ENCODE results near the gene SLC51A.
"Not testable (repeated sequence)": the region's sequence is repeated elsewhere in the genome, so short reads cannot be mapped to it uniquely, and the experiment has no call there.

SLC51A gene

DNA sequence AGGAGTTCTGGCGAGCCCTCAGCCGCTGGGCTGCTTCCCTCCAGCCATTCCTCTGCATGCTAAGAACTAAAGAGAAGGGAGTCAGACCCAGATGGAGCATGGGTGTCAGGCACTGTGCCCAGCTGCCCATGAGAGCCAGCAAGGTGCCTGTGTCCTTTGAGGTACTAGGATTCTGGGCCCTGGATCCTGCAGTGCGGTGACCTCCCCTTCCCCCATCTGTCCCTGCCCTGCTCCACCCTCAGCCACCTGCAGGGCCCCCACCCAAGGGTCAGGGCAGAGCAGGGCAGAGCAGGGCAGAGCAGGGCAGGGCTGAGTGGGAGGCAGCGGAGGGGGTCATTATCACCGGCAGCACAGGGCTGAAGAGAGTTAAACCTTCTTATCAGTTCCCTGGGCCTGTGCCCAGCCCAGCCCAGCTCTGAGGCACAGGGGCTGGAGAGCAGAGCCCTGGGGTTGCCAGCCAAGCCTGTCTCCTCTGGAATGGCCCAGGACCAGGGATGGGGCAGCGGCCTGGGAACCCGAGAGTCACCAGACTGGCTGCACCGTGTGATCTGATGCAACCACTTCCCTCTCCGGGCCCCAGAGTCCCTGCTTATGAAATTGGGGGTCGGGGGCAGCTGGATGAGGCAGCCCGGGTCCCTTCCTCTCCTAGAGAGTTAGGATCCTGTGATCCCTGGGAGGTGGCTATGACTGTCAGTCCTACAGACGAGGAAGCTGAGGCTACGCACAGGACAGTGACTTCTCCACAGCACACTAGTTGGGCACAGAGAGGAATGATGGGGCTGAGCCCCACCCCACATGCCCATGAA lies 22.4 kb upstream of the SLC51A start:
- DNase-seq (ENCODE audit: low spot score) = no peak

DNA sequence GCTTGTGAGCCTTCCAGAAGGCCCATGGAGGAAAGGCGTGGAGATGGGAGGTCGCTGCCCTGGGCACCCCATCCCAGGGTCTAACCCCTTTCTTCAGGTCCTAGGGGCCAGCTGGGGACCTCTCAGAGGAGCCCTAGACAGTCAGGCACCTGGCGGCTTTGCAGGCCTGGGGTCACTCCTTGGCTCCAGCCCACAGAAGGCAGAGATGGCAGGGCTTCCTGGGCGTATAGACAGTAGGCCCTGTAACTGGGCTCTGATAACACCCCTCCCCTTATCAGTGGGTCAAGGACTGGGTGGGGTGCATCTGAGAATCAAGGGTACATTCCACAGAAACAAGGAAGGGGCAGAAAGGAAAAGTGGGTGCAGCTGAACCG lies 21.8 kb upstream of the SLC51A start:
- no peak for DNase-seq (ENCODE audit: low spot score)

DNA sequence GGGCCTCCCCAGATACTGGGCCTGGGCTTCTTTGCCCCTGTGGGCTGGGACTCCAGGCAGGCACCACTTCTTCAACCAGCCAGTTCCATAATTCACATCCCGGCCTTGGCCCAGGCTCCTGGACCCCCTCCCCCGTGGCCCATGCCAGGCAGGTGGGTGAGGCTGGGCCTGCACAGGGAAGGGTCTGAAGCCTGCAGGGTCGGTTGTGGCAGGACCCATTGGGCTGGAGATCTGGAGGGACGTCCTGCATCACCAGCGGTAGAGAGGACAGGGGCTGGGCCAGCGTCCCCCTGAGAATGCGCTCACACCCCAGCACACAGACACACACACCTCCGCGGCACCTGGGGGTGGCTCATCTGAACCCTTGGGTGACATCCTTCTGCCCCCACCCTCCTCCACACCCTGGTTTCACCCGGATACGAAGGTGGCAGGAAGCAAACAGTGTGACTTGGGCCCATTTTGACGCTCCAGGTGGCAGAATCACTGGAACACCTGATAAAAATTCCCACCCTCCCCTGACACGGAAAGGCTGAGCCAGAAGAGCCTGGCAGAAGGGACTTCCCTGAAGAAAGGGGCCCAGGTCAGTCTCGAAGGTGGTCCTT lies 20.6 kb upstream of the SLC51A start:
- DNase-seq (ENCODE audit: low spot score) = no peak

DNA sequence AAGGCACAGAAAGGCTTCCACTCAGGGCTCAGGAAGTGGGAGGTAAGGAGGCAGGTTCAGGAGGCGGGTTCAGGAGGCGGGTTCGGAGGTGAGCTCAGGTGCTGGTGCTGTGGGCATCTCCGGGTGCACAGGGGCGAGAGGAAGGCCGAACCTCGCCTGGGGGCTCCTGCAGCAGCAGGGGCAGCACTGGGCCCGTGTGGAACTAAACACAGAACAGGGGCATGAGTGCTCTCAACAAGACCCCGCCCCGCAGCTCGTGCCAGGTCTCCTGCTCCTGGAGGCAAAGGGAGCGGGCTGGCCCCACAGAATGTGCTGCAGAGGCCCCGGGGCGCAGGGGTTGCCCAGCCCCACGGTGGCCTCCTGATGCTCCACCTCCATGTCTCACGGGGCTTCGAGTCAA lies 18.8 kb upstream of the SLC51A start:
- DNase-seq (ENCODE audit: low spot score) = no peak

DNA sequence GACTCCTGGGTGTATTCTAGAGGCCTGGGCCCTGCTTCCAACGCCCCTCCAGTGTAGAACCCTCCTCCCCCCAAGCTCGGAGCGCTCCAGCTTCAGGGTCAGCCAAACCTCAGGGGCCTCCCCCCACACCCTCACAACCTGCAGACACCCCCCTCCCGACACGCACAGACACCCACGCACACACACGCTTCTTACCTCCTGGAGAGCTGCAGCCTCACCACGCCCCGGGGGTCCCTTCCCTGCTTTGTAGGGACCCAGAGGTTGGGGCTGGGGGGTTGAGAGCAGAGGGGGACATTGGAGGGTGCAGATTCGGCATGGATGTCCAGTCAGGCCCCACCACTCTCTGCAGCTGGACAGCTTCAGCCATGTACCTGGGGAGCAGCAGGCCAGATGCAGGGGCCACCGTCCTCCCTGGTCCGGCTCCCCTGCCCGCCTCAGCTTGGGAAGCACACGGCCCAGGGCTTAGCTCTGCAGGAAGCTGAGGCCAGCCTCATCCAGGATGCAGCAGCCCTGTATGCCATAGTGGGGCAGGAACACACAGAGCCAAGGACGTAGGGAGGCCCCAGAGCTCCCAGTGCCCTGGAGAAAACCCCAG lies 18.2 kb upstream of the SLC51A start:
- DNase-seq (ENCODE audit: low spot score) = no peak

DNA sequence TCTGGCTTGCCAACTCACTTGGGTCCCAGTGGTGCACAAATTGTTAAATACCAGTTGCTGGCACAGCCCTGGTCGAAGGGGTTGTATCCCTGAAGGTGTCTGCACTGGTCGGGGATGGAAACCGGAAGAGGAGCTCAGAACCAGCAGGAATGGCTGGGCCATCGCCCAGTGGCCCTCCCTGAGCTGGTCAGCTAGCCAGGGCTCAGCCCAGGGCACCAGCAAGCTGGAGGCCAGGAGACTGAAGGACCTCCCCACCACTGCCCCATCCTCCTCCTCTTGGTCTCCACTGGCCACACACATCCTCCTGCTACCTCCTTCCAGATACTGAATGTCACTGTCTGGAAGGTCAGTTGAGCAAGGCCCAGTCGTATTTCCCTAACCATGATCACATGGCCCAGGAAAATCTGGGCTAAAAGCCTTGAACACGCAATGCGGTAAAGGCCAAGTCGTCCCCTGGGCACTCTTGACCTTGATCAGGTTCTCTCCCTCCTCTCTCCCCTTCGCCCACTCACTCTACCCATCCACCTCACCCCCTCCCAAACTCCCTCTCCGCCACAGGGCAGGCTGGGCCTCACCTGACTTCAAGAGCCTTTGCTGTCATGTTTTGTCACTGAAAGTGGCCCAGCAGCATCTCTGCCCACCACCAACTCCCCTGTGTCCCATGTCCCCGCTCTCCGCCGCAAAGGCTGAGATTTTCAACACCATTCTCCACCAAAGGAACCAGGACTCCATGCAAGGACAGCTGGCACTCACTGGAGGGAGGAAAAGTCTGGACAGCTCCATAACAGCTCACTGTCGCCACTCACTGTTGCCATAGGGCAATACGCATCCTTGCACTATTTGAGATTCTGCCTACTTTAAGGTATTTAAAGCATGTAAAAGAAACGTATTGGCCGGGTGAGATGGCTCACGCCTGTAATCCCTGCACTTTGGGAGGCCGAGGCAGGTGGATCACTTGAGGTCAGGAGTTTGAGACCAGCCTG lies 17.3 kb upstream of the SLC51A start:
- no peak for DNase-seq (ENCODE audit: low spot score)

DNA sequence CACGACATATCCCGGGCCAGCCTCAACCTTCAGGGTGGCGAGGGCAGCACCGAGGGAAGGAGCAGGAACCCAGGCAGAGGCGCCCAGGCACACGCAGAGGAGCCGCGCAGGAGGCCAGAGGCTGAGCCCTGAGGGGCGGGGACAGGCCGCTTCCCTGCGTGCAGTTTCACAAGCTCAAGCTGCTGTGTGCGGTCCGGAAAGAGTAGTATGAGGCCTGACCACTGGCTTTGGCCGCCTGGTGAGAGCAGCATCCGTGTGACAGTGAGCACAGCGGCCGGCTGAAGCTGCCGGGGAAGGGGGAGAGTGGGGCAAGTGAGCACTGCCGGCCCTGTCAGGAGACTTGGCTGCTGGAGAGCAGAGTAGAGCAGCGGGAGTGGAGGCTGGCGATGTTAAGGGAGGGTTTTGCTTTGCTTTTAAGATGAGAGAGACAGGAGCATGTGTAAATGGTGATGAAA lies 13.8 kb upstream of the SLC51A start:
- no peak for DNase-seq (ENCODE audit: low spot score)

DNA sequence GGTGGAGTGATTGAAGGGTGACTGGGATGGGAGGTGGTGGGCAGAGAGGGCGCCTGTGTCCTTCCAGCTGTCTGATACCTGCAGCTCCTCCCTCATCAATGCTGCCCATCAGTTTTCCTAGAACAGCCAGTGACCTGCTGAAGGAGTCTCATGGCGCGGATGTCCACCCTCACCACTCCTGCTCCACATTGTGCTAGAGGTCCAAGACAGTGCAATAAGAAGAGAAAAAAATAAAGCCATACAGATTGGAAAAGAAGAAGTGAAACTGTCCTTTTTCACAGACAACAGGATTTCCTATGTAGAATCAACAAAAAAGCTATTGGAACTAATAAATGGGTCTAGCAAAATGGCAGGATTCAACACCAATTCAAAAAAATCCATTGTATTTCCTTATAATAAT lies 12.5 kb upstream of the SLC51A start:
- DNase-seq (ENCODE audit: low spot score) = no peak

DNA sequence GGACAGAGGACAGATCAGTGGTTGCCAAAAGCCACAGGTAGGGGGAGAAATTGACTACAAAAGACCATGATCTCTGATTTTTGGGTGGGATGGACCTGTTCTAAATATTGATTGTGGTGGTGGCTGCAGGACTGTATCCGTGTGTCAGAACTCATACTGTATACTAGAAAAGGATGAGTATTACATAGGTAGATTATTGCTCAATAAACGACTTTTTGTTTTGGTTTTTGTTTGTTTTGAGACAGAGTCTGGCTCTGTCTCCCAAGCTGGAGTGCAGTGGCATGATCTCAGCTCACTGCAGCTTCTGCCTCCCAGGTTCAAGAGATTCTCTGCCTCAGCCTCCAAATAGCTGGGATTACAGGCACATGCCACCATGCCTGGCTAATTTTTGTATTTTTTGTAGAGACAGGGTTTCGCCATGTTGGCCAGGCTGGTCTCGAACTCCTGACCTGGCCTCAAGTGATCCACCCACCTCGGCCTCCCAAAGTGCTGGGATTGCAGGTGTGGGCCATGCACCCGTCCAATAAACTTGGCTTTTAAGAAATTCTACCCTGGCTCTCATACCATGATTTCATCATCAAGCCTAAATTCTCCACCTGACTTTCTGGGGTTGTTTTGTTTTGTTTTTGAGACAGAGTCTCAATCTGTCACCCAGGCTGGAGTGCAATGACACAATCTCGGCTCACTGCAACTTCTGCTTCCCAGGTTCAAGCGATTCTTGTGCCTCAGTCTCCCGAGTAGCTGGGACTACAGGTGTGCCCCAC lies 10.7 kb upstream of the SLC51A start:
- DNase-seq (ENCODE audit: low spot score) = not testable (repeated sequence)

DNA sequence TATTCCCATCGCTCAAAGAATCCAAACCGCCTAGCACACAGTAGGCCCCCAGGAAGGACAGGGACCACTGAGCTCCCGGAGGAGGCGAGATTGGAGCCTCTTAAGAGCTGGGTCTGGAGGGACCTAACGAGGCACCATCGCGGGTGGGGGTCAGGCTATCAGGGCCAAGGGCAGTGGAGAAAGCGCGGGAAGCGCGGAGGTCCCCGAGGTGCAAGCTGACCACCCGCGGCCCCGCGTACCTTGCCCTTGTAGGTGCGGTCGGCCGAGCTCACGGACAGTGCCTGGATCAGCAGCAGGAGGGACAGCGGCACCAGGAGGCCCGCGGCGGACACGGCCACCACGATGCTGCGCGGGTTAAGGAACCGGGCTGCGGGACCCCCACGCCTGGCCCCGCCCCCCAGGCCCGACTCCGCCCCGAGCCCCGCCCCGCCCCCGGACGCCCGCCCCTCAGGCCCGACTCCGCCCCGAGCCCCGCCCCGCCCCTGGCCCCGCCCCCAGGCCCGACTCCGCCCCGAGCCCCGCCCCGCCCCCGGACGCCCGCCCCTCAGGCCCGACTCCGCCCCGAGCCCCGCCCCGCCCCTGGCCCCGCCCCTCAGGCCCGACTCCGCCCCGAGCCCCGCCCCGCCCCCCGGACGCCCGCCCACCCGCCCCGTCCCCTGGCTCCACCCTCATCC lies 9.0 kb upstream of the SLC51A start:
- peak; percentile 10 for DNase-seq (ENCODE audit: low spot score)

DNA sequence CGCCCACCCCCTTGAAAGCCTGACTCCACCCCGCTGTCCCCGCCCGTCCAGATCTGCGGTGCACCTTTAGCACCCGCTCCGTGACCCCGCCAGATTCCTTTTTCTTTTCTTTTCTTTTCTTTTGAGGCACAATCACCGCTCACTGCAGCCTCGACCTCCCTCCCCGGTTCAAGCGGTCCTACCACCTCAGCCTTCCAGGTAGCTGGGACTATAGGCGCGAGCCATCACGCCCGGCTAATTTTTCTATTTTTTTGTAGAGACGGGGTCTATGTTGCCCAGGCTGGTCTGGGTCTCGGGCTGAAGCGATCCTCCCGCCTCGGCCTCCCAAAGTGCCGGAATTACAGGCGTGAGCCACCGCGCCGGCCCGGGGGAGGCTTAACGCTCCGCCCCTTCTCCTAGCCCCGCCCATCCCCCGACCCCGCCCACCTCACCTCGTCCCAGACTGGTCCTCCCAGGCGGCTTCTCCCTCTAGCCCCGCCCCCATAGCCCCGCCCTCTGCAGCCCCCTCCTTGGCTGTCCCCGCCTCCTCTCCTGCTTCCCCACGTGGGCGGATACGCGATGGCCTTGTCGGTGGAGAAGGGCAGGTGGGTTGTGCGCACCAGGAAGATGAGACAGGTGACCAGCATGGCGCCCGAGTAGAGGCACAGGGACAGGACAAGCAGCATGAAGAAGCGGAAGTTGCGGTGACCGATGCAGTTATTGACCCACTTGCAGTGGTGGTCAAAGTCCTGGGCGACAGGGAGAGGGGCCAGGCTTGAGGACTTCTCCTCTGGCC lies 8.3 kb upstream of the SLC51A start:
- DNase-seq (ENCODE audit: low spot score) = peak; percentile 52

DNA sequence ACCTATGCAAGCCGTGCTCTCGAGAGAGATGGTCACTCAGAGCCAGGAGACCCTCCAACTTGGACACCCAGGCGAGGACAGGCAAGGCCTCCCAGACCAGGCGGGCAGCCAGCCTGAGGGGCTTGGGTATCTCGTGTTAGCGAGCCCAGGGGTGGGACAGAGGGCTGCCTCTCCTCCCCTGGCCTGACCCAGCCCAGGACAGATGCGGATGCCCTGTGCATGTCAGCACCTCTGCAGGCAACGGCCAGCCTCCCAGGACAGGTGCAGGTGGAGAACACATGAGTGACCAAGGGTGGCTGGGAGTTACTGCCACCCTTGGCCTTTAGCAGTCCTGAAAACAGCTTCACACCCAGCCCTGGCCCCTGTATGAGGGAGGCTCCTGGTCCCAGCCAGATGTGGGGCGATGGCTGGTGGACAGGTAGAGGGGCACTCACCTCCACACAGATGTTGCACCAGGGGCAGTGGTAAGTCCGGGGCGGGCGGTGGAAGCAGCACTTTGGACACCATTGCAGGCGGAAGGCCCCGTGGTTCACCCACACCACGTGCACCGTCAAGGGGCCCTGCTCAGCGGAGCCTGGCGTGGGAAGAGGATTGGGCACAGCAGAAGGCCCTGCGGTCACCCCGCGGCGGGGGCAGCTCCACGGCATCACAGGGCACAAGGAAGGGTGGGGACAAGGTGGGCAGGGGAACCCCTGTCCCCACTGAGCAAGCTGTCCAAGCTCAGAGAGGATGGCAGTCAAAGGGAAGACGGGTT lies 7.2 kb upstream of the SLC51A start:
- no peak for DNase-seq (ENCODE audit: low spot score)

DNA sequence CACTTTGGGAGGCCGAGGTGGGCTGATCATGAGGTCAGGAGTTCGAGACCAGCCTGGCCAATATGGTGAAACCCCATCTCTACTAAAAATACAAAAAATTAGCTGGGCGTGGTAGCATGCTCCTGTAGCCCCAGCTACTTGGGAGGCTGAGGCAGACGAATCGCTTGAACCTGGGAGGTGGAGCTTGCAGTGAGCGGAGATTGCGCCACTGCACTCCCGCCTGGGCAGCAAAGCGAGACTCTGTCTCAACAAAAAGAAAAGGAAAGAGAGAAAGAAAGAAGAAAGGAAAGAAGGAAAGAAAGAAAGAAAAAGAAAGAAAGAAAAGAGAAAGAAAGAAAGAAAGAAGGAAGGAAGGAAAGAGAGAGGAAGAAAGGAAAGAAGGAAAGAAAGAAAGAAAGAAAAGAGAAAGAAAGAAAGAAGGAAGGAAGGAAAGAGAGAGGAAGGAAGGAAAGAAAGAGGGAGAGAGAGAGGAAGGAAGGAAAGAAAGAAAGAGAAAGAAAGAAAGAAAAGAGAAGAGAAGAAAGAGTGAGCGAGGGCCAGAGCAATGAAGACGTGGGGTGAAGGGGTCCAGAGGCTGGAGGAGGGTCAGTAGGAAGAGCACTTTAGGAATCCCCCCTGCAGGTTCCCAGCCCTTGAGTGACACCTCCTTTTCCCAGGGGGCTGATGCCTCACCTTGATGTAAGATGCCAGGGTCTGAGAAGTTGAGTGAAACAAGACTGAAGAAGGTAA lies 6.2 kb upstream of the SLC51A start:
- DNase-seq (ENCODE audit: low spot score) = not testable (repeated sequence)

DNA sequence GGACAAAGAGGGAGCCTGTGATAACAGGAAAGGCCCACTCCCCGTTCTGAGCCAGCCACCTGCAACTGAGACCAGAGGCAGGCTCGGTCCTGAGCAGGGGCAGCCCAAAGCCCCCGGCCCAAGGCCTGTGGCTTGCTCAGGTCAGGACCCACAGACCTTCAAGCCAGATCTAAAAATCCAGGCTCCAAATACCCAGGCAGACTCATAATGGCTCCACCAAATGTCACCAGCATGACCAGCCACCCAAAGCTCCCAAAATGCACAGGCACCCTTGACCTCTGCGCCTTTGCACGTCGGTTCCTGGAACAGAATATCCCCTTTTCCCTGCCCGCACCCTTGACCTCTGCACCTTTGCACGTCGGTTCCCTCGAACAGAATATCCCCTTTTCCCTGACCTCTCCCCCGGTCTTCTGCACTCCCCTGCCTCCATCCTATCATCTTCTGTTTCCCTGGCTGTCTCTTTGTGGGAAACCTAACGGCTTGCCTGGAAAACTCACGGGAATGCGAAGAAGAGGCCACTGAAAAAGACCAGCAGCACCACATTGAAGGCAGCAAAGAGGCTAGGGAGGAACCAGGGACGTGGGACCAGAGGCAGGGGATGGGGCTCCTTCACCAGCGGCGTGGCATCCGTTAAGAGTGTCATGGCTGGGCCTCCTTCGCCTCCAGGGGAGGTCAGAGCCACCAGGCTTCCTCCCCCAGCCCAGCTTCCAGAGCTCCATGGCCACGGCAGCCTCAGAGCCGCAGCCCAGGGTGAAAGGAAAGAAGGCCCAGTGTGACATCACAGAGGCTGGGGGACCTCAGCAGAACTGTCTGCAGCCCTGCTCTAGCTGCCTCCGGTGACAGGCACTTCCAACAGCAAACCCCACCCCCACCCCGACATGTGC lies 5.4 kb upstream of the SLC51A start, which contains the start of gene ZDHHC19:
Gene ZDHHC19 (minus strand): TSS at position 728 of the 884 bp plus-strand sequence. CDS start 85 bp downstream, at position 643.
- DNase-seq (ENCODE audit: low spot score) = no peak

DNA sequence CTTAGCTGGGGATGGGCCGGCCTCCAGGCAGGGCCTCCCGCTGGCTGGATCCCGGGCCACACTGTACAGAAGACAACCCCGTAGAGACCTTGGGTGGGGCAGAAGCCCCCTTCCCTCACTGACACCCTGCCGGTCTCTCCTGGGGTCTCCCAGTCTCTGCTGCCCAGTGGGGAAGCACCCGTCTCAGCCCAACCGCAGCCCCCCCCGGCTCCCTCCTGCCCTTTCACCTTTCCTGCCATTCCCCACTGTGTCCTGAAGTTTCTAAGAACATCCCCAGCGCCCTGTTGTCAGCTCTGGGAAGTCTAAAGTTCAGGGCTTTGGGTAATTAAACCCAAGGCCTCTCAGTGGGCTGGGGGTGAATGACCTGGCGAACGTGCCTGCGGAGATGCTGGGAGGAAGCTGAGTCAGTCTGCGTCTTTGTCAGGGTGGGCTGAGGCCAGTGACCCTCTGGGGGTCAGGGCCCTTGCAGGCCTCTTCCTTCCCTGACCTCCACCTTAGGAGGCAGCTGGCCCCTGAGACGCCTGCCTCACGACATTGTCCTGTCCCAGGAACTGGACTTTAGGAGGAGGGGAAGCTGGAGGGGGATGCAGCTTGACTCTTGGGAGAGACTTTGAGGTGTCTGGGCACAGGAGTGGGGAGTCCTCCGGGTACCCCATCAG lies 1.4 kb upstream of the SLC51A start:
- DNase-seq (ENCODE audit: low spot score) = no peak

DNA sequence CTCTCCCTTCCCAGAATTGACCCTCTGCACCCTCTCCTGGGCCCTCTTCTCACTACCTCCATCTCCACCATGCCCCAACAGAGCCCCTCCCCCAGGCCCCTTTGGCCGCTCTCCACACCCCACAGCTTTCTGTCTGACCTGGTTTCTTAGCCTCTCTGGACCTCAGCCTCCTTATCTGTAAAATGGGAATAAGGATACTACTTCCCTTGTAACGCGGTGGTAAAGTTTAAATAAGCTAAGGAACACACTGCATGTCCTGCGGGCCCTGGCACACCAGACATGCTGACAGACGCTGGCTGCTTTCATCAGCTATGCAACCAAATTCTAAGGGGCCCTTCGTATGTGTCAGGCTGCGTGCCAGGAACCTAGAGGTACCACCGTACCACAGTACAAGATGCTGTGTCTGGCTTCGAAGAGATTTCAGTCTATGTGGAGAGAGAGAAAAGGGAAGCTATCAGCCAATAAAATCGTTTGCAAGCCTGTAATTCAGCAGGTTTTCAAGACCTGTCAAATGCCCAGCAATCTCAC lies 777 bp upstream of the SLC51A start:
- no peak for DNase-seq (ENCODE audit: low spot score)
